ENCODE data around the gene TEK.
"Not testable (repeated sequence)": the region's sequence is repeated elsewhere in the genome, so short reads cannot be mapped to it uniquely, and the experiment has no call there.

Gene TEK

DNA sequence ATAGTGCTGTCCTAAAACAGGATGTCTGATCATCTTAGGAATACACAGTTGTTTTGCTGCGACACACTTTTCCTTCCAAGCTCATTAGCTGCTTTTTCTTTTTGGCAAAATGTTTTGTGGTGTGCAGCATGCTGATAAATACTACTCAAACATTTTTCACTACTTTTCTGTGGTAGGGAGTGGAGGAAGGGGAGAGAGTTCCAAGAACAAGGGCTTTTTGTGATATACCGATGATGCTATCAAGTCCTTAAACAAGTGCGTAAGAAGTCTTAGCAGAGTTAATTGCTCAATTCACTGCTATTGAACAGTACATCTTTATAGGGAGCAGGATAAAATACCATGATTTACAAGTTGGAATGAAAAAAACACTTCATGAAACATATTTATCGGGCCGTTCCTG is 23.6 kb upstream of the TEK start:
- no peak overlapping the region for H3K4me3 ChIP-seq (ENCODE audit: low read depth, low read length)
- DNase-seq (ENCODE audit: low read depth): no peak
- TF ChIP-seq, protein P1, sequence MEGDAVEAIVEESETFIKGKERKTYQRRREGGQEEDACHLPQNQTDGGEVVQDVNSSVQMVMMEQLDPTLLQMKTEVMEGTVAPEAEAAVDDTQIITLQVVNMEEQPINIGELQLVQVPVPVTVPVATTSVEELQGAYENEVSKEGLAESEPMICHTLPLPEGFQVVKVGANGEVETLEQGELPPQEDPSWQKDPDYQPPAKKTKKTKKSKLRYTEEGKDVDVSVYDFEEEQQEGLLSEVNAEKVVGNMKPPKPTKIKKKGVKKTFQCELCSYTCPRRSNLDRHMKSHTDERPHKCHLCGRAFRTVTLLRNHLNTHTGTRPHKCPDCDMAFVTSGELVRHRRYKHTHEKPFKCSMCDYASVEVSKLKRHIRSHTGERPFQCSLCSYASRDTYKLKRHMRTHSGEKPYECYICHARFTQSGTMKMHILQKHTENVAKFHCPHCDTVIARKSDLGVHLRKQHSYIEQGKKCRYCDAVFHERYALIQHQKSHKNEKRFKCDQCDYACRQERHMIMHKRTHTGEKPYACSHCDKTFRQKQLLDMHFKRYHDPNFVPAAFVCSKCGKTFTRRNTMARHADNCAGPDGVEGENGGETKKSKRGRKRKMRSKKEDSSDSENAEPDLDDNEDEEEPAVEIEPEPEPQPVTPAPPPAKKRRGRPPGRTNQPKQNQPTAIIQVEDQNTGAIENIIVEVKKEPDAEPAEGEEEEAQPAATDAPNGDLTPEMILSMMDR (IDR thresholded peaks at IDR 0.05; ENCODE audit: insufficient read depth, low read depth, low read length, missing control alignments): no peak

DNA sequence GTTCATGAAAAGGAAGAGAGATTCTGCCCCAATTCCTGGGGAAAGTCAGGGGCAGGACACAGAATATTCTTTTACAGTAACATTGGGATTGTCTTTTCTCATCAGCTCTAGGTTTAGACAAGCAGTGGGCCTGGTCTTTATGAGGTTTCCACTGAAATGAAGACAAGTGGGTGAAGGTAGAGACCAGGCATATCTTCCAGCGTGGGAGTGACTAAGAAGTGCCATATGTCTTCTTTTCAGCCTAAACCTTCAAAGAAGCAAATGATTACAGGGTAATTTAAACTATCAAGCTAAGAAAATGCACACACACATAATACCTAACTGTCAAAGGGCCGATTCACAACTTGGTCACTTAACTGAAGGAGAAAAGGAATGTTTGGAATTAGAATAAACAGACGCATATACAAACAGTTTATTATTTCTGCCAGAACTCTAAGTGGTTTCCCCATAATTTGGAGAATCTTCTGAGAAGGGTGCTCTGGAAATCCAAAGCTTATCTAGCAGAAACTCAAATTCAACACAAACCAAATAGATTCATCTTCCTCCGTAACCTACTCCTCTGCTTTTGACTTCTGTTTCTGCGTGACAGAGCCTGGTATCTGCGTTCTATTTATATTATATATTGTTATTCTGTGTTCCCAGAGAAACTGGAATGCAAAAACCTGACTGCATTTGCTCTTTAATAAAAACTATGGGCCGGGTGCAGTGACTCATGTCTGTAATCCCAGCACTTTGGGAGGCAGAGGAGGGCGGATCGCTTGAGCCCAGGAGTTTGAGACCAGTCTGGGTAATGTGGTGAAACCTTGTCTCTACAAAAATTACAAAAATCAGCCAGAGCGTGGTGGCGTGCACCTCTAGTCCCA is 22.0 kb upstream of the TEK start:
- H3K4me3 ChIP-seq (ENCODE audit: low read depth, low read length): no peak overlapping the region
- DNase-seq (ENCODE audit: low read depth): no peak
- TF ChIP-seq, protein P1 (IDR thresholded peaks at IDR 0.05; ENCODE audit: insufficient read depth, low read depth, low read length, missing control alignments): no peak

DNA sequence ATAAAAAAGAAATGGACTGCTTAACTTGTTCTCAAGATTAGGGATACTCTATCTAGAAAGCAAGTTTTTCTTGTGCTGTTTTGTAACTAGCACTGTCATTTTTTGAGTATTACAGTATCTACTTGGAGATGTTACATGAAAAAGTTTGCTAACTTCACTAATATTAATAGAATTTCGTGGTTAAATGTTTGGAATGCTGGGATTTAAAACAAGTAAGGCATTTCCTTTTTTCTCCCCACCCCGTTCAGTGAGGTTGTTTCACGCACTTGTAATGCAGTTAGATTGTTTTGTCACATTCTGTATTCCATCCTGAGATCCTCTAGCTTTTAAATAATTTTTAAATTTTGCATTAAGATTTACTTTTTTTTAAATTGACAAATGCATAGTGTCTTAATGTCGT is 20.0 kb upstream of the TEK start:
- no peak overlapping the region for H3K4me3 ChIP-seq (ENCODE audit: low read depth, low read length)
- DNase-seq (ENCODE audit: low read depth): no peak
- TF ChIP-seq, protein P1 (IDR thresholded peaks at IDR 0.05; ENCODE audit: insufficient read depth, low read depth, low read length, missing control alignments): no peak

DNA sequence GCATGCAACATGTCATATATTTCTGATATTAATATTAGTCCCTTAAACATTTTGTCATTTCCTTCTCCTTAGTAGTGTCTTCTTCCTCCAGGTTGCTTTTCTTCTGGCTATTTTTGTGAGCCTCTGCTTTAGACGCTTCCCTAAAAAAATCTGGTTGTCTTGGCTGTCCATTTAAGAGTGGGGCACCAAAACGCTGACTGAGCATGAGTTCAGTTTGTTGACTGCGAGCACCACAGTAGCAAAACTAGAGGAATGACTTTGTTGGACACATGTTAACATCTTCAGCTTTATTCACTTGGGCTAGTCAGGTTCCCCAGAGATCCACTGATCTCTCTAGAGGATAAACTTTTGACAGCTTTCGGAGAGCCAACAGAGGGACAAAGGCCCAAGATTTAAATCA is 19.3 kb upstream of the TEK start:
- TF ChIP-seq, protein P1 (IDR thresholded peaks at IDR 0.05; ENCODE audit: insufficient read depth, low read depth, low read length, missing control alignments): no peak
- no peak overlapping the region for H3K4me3 ChIP-seq (ENCODE audit: low read depth, low read length)
- DNase-seq (ENCODE audit: low read depth): no peak

DNA sequence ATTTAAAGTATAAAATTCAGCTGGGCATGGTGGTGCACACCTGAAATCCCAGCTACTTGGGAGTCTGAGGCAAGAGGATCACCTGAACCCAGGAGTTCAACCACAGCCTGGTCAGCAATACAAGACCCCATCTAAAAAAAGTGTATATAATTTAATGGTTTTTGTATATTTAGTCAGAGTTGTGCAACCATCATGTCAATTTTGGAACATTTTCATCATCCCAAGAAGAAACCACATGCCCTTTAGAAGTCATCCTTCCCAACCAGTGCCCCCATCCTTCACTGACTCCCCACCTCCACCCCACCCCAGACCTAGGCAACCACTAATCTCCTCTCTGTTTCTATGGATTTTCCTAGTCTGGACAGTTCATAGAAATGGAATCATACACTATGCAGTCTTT is 18.8 kb upstream of the TEK start:
- no peak overlapping the region for H3K4me3 ChIP-seq (ENCODE audit: low read depth, low read length)

DNA sequence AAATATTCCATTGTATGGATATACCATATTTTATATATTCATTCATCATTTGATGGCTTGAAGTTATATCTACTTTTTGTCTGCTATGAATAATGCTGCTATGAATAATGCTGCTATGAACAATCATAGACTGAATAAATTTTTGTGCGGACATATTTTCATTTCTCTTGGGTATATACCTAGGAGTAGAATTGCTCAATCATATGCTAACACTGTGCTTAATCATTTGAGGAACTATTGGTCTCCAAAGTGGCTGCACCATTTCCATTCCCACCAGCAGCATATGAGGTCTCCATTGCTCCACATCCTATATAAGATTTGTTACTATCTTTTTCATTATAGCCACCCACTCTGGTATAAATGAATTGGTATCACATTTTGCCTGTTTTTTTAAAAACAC is 18.3 kb upstream of the TEK start:
- DNase-seq (ENCODE audit: low read depth): no peak
- H3K4me3 ChIP-seq (ENCODE audit: low read depth, low read length): no peak overlapping the region
- TF ChIP-seq, protein P1 (IDR thresholded peaks at IDR 0.05; ENCODE audit: insufficient read depth, low read depth, low read length, missing control alignments): no peak

More for the DNA sequence above, 18.8 kb upstream of the TEK start:
- DNase-seq (ENCODE audit: low read depth): no peak
- TF ChIP-seq, protein P1 (IDR thresholded peaks at IDR 0.05; ENCODE audit: insufficient read depth, low read depth, low read length, missing control alignments): no peak

DNA sequence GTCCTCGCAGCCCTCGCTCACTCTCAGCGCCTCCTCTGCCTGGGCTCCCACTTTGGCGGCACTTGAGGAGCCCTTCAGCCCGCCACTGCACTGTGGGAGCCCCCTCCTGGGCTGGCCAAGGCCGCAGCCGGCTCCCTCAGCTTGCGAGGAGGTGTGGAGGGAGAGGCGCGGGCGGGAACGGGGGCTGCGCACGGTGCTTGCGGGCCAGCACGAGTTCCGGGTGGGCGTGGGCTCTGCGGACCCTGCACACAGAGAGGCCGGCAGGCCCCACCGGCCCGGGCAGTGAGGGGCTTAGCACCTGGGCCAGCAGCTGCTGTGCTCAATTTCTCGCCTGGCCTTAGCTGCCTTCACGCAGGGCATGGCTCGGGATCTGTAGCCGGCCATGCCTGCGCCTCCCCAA is 16.5 kb upstream of the TEK start:
- not testable (repeated sequence) for DNase-seq (ENCODE audit: low read depth); H3K4me3 ChIP-seq (ENCODE audit: low read depth, low read length)

DNA sequence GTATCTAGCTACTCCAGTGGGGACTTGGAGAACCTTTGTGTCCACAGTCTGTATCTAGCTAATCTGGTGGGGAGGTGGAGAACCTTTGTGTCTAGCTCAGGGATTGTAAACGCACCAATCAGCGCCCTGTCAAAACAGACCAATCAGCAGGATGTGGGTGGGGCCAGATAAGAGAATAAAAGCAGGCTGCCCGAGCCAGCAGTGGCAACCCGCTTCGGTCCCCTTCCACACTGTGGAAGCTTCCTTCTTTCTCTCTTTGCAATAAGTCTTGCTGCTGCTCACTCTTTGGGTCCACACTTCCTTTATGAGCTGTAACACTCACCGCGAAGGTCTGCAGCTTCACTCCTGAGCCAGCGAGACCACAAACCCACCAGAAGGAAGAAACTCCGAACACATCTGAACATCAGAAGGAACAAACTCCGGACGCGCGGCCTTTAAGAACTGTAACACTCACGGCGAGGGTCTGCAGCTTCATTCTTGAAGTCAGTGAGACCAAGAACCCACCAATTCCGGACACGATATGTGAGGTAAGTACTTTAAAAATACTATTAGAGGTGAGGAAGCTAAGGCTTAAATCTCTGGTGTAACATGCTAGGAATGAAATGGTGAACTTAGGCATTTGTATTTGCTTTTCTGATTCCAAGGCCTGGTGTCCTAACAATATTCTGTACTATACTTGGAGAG is 15.5 kb upstream of the TEK start:
- not testable (repeated sequence) for H3K4me3 ChIP-seq (ENCODE audit: low read depth, low read length); DNase-seq (ENCODE audit: low read depth)

Data from GM12865 (cell line).